MM.1S (cell line): ENCODE measurements around the gene OLFML2A.

Experiments
- DNase-seq: peaks from one replicate; pipeline ENCODE4 v3.0.0-alpha.2; 2015
- H2AFZ ChIP-seq: fragments of 300-600 bp; sonication (generic); 2 replicates; pipeline ENCODE4 v1.6.0; 2016; ENCODE audit warnings: antibody characterized with exemption, low read length
- H3F3A ChIP-seq: fragments of 300-600 bp; sonication (generic); 2 replicates; pipeline ENCODE4 v1.6.1; 2016; ENCODE audit warnings: mild to moderate bottlenecking, antibody characterized with exemption, low read length, moderate library complexity, mixed read lengths; ENCODE audit not compliant: insufficient read depth
- H3K27ac ChIP-seq: fragments of 300-600 bp; sonication (generic); 2 replicates; pipeline ENCODE4 v1.5.1; 2016; ENCODE audit warnings: mild to moderate bottlenecking, low read length
- H3K27me3 ChIP-seq: fragments of 300-600 bp; sonication (generic); replicated peaks from 2 replicates; pipeline ENCODE4 v1.6.0; 2016; ENCODE audit warnings: low read length; ENCODE audit not compliant: insufficient read depth
- H3K36me3 ChIP-seq: fragments of 300-600 bp; sonication (generic); replicated peaks from 2 replicates; pipeline ENCODE4 v1.6.1; 2016; ENCODE audit warnings: mild to moderate bottlenecking, low read length, mixed read lengths; ENCODE audit not compliant: insufficient read depth
- H3K4me1 ChIP-seq: fragments of 300-600 bp; sonication (generic); 2 replicates; pipeline ENCODE4 v1.6.1; 2016; ENCODE audit warnings: low read length, mixed read lengths
- H3K4me2 ChIP-seq: fragments of 300-600 bp; sonication (generic); 2 replicates; pipeline ENCODE4 v1.6.0; 2016; ENCODE audit warnings: low read depth, low read length
- H3K4me3 ChIP-seq: fragments of 300-600 bp; sonication (generic); 2 replicates; pipeline ENCODE4 v1.5.1; 2016; ENCODE audit warnings: low read length, mixed read lengths
- H3K79me2 ChIP-seq: fragments of 300-600 bp; sonication (generic); 2 replicates; pipeline ENCODE4 v1.6.1; 2016; ENCODE audit warnings: mixed run types, low read length, mixed read lengths
- H3K9ac ChIP-seq: fragments of 300-600 bp; sonication (generic); 2 replicates; pipeline ENCODE4 v1.6.1; 2016; ENCODE audit warnings: low read length, mixed read lengths
- H3K9me2 ChIP-seq: fragments of 300-600 bp; sonication (generic); replicated peaks from 2 replicates; pipeline ENCODE4 v1.6.1; 2016; ENCODE audit warnings: mild to moderate bottlenecking, low read length, mixed read lengths; ENCODE audit not compliant: insufficient read depth
- H3K9me3 ChIP-seq: fragments of 300-600 bp; sonication (generic); replicated peaks from 2 replicates; pipeline ENCODE4 v1.6.1; 2016; ENCODE audit warnings: mild to moderate bottlenecking, low read length, mixed read lengths; ENCODE audit not compliant: insufficient read depth
- H4K20me1 ChIP-seq: fragments of 300-600 bp; sonication (generic); 2 replicates; pipeline ENCODE4 v1.6.1; 2016; ENCODE audit warnings: mild to moderate bottlenecking, low read length, moderate library complexity, mixed read lengths; ENCODE audit not compliant: insufficient read depth
- CTCF ChIP-seq: fragments of 300-600 bp; sonication (generic); IDR thresholded peaks from 2 replicates; pipeline ENCODE4 v1.5.1; 2016; ENCODE audit warnings: antibody characterized with exemption, low read length, mixed read lengths
- EZH2 ChIP-seq: fragments of 300-600 bp; sonication (generic); optimal IDR thresholded peaks from 2 replicates; pipeline ENCODE3; 2017; ENCODE audit warnings: low read depth, mild to moderate bottlenecking, antibody characterized with exemption, low read length, mixed read lengths
- EZH2phosphoT487 ChIP-seq: fragments of 300-600 bp; sonication (generic); IDR thresholded peaks from 2 replicates; pipeline ENCODE4 v1.6.1; 2018; ENCODE audit warnings: antibody characterized with exemption, low read length

OLFML2A gene

GRCh38 chr9:124860582-124861341, 83.8 kb downstream of the OLFML2A start:
- H3K4me1 ChIP-seq = peaks cover 10% of the 10 kb centered on the region; the same call in 1 of the 2 replicates
- H3K36me3 ChIP-seq = peaks cover 20% of the 10 kb centered on the region
- H3K9me3 ChIP-seq = no peaks in the 10 kb centered on the region
- H3K27ac ChIP-seq = peak overlapping the region; percentile 80; the same call in 1 of the 2 replicates
- peaks cover 37% of the 10 kb centered on the region for H3K79me2 ChIP-seq
- no peaks in the 10 kb centered on the region for H3K9me2 ChIP-seq
- peak overlapping the region; percentile 92 for H3K4me2 ChIP-seq
- H3K27me3 ChIP-seq = no peaks in the 10 kb centered on the region
- DNase-seq = no peak
- peak overlapping the region; percentile 87 for H3K4me3 ChIP-seq
- no peak for TF ChIP-seq EZH2
- TF ChIP-seq CTCF = no peak
- TF ChIP-seq EZH2phosphoT487 = no peak
- H3F3A ChIP-seq = peaks cover 60% of the 10 kb centered on the region
- no peak overlapping the region for H2AFZ ChIP-seq
- peaks cover 43% of the 10 kb centered on the region for H4K20me1 ChIP-seq
- peak overlapping the region; percentile 95 for H3K9ac ChIP-seq

GRCh38 chr9:124861342-124862229, 84.7 kb downstream of the OLFML2A start, which contains the start of the genes ARPC5L and RPL35:
Gene ARPC5L (plus strand): TSS chr9:124862130. CDS start chr9:124869291, 7,161 bp downstream.
Gene RPL35 (minus strand): TSS chr9:124861957. CDS start chr9:124861912, 45 bp downstream.
- Histone ChIP-seq H3K9me3 (no peaks in the 10 kb centered on the region), H2AFZ (peak within 1 kb of the TSS; percentile 69), H3K4me1 (peaks cover 10% of the 10 kb centered on the region; the same call in 1 of the 2 replicates), H3K9ac (peak within 1 kb of the TSS; percentile 95), H4K20me1 (peaks cover 43% of the 10 kb centered on the region), H3K36me3 (peaks cover 20% of the 10 kb centered on the region), H3F3A (peaks cover 54% of the 10 kb centered on the region), H3K27ac (peak within 1 kb of the TSS; percentile 80), H3K4me2 (peak within 1 kb of the TSS; percentile 92), H3K9me2 (no peaks in the 10 kb centered on the region), H3K79me2 (peaks cover 37% of the 10 kb centered on the region), H3K27me3 (no peaks in the 10 kb centered on the region), H3K4me3 (peak within 1 kb of the TSS; percentile 87)
- TF ChIP-seq CTCF (peak; percentile 37), EZH2 (no peak)
- DNase-seq = peak; percentile 96

- Histone ChIP-seq H3K9me2 (no peaks in the 10 kb centered on the region), H3K27me3 (no peaks in the 10 kb centered on the region), H3F3A (peaks cover 48% of the 10 kb centered on the region), H4K20me1 (peaks cover 27% of the 10 kb centered on the region), H3K27ac (no peak overlapping the region), H3K4me2 (no peak overlapping the region), H3K9ac (no peak overlapping the region), H3K4me3 (no peak overlapping the region), H3K9me3 (no peaks in the 10 kb centered on the region), H3K36me3 (peaks cover 20% of the 10 kb centered on the region), H2AFZ (no peak overlapping the region), H3K79me2 (peaks cover 46% of the 10 kb centered on the region), H3K4me1 (peaks cover 13% of the 10 kb centered on the region; the same call in 1 of the 2 replicates)
- no peak for DNase-seq
- TF ChIP-seq EZH2 = no peak
- no peak for TF ChIP-seq EZH2phosphoT487
- TF ChIP-seq CTCF = no peak
Measured at GRCh38 chr9:124863371-124863871, 86.5 kb downstream of the OLFML2A start.
